ENCODE data around the gene AKAP8.

AKAP8 gene

DNA sequence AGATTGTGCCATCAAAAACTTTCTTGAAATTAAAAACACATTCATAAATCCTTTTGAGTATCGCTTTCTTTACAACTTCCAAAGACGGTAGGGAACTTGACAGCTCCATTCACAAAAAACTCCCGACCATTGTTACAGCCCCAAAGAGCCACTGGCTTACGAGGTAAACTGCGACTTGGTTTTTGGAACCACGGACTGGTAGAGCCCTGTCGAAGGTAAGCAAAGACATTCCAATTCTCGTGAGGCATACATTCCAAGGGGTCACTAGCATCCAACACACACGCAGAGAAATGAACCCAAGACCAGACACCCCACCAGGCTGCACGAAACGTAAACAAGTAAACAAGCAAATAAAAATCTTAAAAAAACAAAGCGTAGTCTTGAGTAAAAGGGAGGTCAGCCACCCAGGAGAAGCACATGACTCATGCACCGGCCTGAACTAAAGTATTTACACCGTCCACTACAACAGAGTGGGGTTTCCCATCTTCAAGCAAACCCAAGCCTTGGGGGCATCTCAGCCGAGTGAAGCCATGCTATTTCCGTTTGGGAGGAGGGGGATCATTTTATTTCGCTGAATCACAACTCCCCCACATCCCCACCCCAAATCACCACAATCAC, 48.7 kb downstream of the AKAP8 start:
- DNase-seq, result no peak

DNA sequence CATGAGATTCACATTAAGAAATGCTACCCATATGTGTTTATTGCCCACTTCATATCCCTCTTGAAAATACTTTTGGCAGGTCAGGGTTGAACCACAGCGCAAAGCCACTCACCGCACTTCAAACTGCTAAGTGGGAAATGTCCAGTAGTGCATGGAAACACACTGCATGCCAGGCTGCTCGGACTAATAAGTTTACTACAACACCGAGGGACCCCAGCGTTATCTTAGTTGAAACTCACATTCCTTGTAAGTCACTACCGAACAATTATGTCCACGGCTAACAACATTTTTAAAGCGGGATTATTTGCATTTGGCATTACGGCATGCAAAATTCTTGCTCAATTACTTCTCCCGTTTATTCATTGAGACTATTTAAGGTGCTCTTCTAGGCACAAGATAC, 51.3 kb downstream of the AKAP8 start:
- DNase-seq, result no peak

DNA sequence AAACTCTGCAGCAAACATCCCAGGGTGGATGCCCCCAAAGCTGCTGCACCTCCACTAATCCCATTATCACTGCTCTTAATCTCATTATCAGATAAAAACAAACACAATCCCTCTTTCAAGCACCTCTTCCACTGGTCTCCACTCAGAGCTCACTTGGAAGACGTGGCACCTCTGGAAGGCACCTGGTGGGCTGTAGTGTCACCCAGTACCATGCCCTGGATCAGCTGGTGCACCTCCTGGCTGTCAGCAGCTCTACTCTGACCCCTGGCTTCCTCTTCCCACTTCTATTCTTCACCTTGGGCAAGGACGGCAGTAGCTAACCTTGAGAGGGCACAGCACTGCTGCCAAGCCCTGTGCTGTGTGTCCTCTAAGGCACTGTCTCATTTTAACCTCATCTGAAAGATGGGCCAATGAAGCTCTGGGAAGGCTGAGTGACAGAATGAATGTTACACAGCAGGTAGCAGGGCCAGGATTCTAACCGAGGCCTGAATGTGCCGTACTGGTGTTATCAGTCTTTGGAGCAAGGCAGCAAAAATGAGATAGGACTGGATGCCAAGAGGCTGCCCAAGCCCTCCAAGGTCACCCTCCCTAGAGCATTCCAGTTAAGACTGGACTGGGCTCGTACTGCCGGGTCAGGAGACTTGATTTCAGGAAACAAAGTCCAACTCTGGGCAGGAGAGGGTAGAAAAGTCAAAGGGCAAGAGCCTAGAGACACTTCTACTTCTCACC, 54.6 kb downstream of the AKAP8 start:
- DNase-seq, result no peak

DNA sequence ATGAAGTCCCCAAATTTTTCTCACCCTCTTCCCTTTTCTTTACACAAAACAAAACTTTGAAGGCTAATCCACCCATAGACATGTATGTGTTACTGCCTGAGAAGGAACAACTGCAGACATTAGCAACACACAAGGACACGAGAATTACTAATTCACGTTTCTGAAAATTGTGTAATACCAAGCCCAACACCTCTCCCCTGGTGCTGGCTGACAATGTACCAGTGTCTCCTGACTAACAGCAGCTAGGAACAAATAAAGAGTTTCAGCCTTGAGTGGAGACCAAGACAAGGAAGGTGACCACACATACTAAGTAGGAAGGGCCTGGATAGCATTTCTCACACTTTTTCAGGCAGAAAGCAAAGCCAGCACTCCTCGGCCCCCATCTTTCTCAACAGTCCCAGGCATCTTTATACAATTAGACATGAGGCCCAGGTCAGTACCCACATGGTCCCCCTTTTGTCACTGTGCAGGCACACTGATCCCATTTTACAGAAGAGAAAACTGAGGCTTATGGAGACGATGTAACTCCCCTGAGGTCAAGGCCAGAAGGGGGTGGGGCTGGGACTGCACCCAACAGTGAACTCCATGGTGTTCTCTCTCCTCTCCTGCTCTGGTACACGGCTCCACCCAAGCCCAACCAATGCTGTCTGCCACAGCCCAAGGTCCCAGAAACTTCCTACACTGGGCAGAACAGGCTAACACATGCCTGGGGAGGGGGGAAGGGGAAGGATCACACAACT, 55.9 kb downstream of the AKAP8 start:
- DNase-seq, result no peak

DNA sequence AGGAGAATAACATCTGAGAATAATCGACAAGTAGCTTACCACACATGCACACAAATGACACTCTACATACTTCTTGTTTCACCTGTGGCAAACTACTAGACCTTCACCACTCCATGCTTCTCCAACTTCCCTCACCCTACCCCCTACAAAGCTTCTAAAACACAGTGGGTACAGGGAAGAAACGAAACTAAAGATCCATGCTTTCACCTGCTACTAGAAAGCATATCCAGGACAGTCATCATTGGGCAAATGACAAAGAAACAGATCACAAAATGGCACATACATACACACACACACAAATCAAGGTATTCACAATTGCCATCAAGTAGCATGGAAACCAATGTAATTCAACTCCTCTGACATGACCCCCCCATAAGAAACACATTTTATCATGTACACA, 57.8 kb downstream of the AKAP8 start:
- no peak for DNase-seq

DNA sequence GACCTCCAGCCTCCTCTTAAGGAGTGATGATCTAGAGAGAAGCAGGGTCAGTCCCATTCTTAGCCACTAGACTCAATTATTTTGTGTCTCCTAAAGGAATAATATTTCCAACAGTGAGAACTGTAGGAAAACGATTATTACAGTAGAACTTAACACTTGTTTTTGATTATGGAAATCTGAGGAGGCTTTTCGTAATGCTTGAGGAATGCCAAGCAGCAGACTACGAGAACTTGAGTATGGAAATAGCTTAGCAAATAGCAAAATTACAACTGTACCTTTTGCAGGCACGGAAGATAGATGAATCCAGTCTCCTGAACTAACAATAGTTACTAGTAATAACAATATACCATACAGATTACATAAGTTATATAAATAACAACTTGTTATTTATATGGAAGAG, 59.5 kb downstream of the AKAP8 start:
- no peak for DNase-seq

DNA sequence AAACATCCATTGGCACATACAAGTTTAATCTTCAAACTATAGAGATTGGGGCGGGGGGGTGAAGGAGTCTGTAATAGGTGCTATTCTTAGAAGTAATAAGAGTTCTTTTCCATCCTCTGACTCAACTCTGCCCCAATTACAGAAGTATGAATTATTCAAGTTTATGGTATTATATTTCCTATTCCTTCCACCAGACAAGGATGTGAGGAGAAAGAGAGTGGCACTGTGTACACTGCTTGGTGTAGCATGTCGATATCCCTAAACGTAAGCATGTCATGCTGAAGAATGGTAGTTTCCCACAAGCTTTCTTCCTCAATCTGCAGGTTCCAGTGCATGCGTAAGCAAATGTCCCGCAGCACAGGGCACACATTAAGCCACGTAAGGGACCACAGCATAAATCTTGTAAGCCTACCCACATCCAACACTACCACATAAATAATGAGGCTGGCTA, 61.3 kb downstream of the AKAP8 start:
- no peak for DNase-seq

DNA sequence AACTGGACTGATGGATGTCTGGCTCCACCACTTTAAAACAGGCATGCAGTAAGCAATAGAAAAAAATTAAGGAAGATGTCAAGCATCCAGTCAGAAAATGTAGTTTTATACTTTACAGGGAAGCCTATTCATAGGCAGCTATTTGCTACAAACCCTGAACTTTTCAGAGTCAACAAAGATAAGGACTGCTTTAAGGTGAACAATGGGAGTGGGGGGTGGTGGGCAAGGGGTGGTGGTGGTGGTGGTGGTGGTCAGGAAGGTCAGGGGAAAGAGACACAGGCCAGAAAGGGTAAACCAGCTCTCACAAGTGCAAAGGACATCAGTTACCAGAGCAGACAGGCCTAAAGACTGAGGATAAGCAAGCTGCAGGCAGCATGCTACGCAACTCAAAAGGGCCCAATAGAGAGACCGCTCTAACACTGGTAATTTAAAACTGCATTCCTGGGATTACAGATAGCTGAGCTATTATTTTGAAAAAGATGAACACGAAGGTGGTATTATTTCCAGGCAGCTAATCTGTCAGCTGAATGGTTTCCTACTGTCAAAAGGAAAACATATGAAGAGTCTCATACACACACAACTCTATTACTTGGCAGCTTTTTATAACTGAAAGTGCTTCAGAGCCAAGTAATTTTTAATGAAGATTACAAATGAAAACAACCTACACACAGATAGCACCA, 62.1 kb downstream of the AKAP8 start:
- no peak for DNase-seq

DNA sequence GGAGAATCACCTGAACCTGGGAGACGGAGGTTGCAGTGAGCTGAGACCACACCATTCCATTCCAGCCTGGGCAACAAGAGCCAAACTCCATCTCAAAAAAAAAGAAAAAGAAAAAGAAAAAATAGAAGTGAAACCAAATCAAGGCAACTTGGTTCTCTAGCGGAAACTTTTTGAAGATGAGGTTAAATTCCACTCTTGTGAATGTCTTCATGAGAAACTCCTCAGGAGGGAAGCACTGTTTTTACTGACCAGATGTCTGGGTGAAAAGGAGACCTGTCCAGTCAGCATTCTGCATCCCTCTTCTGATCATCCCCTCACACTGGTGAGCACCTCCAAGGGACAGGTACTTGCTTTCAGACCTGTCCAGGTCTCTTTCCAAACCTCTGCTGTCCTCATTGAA, 63.1 kb downstream of the AKAP8 start:
- DNase-seq, result no peak

DNA sequence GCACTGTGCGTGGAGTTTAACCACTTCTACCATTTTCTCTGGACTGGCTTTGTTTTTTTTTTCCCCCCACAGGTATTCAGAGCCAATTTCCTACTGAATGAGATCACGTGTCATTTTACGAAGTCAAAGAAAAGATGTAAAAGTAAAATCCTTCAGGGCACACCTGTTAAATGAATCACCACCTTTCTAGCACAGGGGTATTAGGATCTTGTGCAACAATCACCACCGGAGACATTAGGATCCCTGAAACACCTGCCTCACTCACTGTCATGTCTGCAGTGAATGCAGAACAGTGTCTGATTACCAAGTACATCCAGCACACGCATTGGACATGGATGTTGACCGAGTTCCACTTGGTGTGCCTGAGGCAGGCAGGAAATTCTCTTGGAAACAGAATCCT, 64.5 kb downstream of the AKAP8 start:
- no peak for DNase-seq

DNA sequence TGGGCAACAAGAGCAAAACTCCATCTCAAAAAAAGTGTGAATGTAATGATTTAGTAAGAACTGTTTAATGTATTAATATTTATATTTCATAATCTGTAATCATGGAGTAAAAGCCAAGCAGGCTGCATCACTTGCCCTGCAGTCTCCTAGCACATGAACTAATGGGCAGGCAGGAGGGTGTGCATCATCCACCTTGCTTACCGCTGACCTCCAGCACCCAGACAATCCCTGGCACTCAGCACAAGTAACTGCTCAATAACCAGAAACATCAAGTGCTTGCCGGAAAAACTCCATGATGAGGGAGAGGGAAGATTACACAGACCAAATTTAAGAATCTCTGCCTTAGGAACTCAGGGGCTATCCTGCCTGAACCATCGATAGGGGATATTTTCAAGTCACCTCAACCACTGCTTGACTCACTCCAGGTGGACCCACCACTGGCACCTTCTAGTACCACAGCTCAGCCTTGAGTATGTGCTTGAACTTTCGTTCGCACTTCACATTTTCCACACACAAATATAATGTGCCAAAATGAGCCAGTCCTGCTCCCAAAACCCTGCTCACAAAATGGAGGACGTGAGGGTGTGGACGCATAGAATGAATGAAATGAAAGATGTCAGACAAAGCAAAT, 65.8 kb downstream of the AKAP8 start:
- no peak for DNase-seq

DNA sequence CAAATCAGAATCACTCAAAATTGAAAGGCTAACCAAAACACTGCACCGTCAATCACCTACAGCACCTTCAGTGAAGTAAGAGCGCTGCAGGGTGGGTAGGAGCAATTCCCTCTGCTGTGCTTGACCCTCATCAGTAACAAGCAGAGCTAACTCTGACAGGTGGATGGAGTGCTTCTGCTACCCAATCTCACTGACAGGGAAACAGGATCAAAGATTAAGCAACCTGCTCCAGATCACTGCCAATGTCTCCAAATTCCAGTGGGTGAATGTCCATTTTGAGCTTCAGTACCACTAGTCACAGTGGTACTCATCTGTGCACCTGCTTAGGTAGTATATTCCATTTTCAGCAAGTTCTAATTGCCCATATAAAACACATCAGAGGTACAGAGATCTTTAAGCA, 72.4 kb downstream of the AKAP8 start:
- no peak for DNase-seq

DNA sequence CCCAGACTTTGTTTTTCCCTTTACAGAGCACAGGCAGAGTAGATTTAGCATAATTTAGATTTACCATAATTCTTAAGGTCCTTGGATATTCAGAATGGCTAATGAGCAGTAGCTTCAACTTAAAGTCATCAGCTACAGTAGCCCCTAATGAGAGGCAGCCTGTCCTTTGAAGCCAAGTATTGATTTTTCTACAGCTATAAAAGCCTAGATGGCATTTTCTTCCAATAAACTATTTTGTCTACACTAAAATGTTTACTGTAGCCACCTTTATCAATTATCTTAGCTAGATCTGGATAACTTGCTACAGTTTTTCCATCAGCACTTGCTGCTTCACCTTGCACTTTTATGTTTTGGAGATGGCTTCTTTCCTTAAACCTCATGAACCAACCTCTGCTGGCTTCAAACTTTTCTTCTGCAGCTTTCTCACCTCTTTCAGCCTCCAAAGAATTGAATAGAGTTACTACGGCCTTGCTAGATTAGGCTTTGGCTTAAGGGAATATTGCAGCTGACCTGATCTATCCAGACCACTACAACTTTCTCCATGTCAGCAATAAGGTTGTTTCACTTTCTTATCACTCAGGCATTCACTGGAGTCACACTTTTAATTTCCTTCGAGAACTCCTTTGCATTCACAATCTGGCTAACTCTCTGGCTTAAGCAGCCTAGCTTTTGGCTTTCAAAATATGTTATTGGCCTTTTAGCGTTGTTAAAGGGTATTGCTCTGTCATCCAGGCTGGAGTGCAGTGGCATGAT, 73.8 kb downstream of the AKAP8 start:
- DNase-seq, result no peak

DNA sequence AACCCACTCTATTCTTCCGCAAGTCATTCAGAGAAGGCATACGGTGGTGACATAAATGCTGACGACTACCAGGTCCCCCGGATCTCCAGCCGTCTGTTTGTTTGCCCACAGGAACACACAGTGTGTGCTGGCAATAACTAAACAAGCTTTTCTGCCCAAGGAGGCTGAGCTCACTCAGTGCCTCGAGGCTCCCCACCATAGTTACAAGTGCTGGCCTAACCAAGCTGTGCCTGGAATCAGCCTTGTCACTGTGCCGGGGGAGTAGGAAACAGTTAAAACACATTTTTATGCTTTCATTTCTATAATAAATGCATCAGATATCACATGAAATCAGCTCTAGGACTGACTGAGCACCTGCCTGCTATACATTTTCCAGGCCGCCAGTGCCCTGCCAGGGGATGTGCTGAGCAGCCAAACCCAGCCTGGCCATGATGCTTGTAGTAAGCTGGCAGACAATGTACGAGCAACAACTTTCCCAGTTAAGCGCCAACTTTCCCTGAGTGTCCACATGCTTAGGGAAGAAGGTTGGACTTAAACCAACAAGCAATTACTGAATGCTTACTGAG, 75.4 kb downstream of the AKAP8 start:
- no peak for DNase-seq

Measured in NCI-H1417 treated with DMSO at 0.1 percent for 48 hours (cell line).